Muscle layer of duodenum (tissue), 2 donors: ENCODE results near the gene MOGAT3.
"Not testable (repeated sequence)": the region's sequence is repeated elsewhere in the genome, so short reads cannot be mapped to it uniquely, and the experiment has no call there.

Experiments used
- H3K27ac ChIP-seq: one replicate; pipeline ENCODE4 v1.7.0; 2013; ENCODE audit warnings: mild to moderate bottlenecking, low read length
- H3K27me3 ChIP-seq: one replicate; pipeline ENCODE4 v1.7.0; 2013; ENCODE audit warnings: low read depth, mild to moderate bottlenecking, control low read depth, low read length
- H3K36me3 ChIP-seq, 2 donors: one replicate each; pipeline ENCODE4 v1.7.0; 2013; ENCODE audit warnings: low read length in 2 of 2, control low read depth in 1 of 2, mild to moderate bottlenecking in 1 of 2; ENCODE audit not compliant: insufficient read depth in 2 of 2, control insufficient read depth in 1 of 2
- H3K4me1 ChIP-seq, 2 donors: one replicate each; pipeline ENCODE4 v1.7.0; 2013; ENCODE audit warnings: low read length in 2 of 2, mild to moderate bottlenecking in 2 of 2, control low read depth in 1 of 2, moderate library complexity in 1 of 2; ENCODE audit not compliant: insufficient read depth in 2 of 2, control insufficient read depth in 1 of 2
- H3K4me3 ChIP-seq, 2 donors: one replicate each; pipeline ENCODE4 v1.7.0; 2013; ENCODE audit warnings: low read length in 2 of 2, low read depth in 1 of 2, mild to moderate bottlenecking in 1 of 2
- H3K9me3 ChIP-seq, 2 donors: one replicate each; pipeline ENCODE4 v1.7.0; 2013; ENCODE audit warnings: low read length in 2 of 2, control low read depth in 1 of 2, mild to moderate bottlenecking in 1 of 2; ENCODE audit not compliant: control insufficient read depth in 1 of 2
- donor health status: healthy.

MOGAT3 gene

GRCh38 chr7:101212014-101212413, 11.2 kb upstream of the MOGAT3 start:
- Histone ChIP-seq H3K27ac (no peak overlapping the region), H3K36me3 (peaks cover 12 to 62% of the 10 kb centered on the region in 2 donors), H3K4me3 (no peak overlapping the region), H3K9me3 (no peaks in the 10 kb centered on the region), H3K27me3 (no peaks in the 10 kb centered on the region), H3K4me1 (peaks cover 0 to 12% of the 10 kb centered on the region in 2 donors)

GRCh38 chr7:101211501-101211900, 10.7 kb upstream of the MOGAT3 start:
- no peak overlapping the region for H3K27ac ChIP-seq
- H3K4me1 ChIP-seq = peaks cover 0 to 9% of the 10 kb centered on the region in 2 donors
- no peak overlapping the region for H3K4me3 ChIP-seq
- no peaks in the 10 kb centered on the region for H3K9me3 ChIP-seq
- H3K36me3 ChIP-seq = peaks cover 12 to 65% of the 10 kb centered on the region in 2 donors
- H3K27me3 ChIP-seq = no peaks in the 10 kb centered on the region

- H3K27me3 ChIP-seq = no peaks in the 10 kb centered on the region
- no peak overlapping the region for H3K27ac ChIP-seq
- peaks cover 12 to 70% of the 10 kb centered on the region in 2 donors for H3K36me3 ChIP-seq
These were observed 9.3 kb upstream of the MOGAT3 start for GRCh38 chr7:101210143-101210542.

GRCh38 chr7:101208794-101209193, 8.0 kb upstream of the MOGAT3 start:
- Histone ChIP-seq H3K9me3 (no peaks in the 10 kb centered on the region), H3K4me3 (no peak overlapping the region), H3K36me3 (peaks cover 7 to 65% of the 10 kb centered on the region in 2 donors), H3K4me1 (no peaks in the 10 kb centered on the region), H3K27me3 (no peaks in the 10 kb centered on the region), H3K27ac (no peak overlapping the region)

More at GRCh38 chr7:101210143-101210542, 9.3 kb upstream of the MOGAT3 start:
- no peaks in the 10 kb centered on the region for H3K9me3 ChIP-seq
- H3K4me3 ChIP-seq = no peak overlapping the region
- no peaks in the 10 kb centered on the region for H3K4me1 ChIP-seq

- Histone ChIP-seq H3K27ac (no peak overlapping the region), H3K36me3 (peaks cover 7 to 61% of the 10 kb centered on the region in 2 donors), H3K9me3 (no peaks in the 10 kb centered on the region), H3K4me1 (no peaks in the 10 kb centered on the region), H3K27me3 (no peaks in the 10 kb centered on the region), H3K4me3 (no peak overlapping the region)
These were observed 6.6 kb upstream of the MOGAT3 start for GRCh38 chr7:101207459-101207858.

GRCh38 chr7:101206665-101207042, 5.8 kb upstream of the MOGAT3 start:
- H3K27ac ChIP-seq = no peak overlapping the region
- peaks cover 7 to 53% of the 10 kb centered on the region in 2 donors for H3K36me3 ChIP-seq
- H3K4me3 ChIP-seq = no peak overlapping the region
- no peaks in the 10 kb centered on the region for H3K9me3 ChIP-seq
- H3K4me1 ChIP-seq = peaks cover 0 to 8% of the 10 kb centered on the region in 2 donors
- H3K27me3 ChIP-seq = peaks cover 5% of the 10 kb centered on the region

GRCh38 chr7:101205901-101206664, 5.2 kb upstream of the MOGAT3 start:
- Histone ChIP-seq H3K4me3 (no peak overlapping the region), H3K27ac (no peak overlapping the region), H3K36me3 (peaks cover 7 to 49% of the 10 kb centered on the region in 2 donors), H3K9me3 (no peaks in the 10 kb centered on the region), H3K4me1 (peaks cover 0 to 9% of the 10 kb centered on the region in 2 donors), H3K27me3 (peaks cover 5% of the 10 kb centered on the region)

GRCh38 chr7:101203740-101204738, 3.2 kb upstream of the MOGAT3 start:
- not testable (repeated sequence) for H3K4me1 ChIP-seq, H3K4me3 ChIP-seq, H3K9me3 ChIP-seq, H3K27ac ChIP-seq
- H3K36me3 ChIP-seq = peaks cover 0 to 32% of the 10 kb centered on the region in 2 donors
- H3K27me3 ChIP-seq = peaks cover 14% of the 10 kb centered on the region

- Histone ChIP-seq H3K4me1 (peaks cover 0 to 9% of the 10 kb centered on the region in 2 donors), H3K36me3 (peaks cover 0 to 17% of the 10 kb centered on the region in 2 donors), H3K4me3 (no peak overlapping the region), H3K27ac (no peak overlapping the region), H3K27me3 (peaks cover 14% of the 10 kb centered on the region), H3K9me3 (no peaks in the 10 kb centered on the region)
These were observed 1.7 kb upstream of the MOGAT3 start for GRCh38 chr7:101202603-101202918.

- Histone ChIP-seq H3K9me3 (no peaks in the 10 kb centered on the region), H3K36me3 (peaks cover 0 to 12% of the 10 kb centered on the region in 2 donors), H3K27ac (no peak overlapping the region), H3K4me1 (peaks cover 0 to 9% of the 10 kb centered on the region in 2 donors), H3K4me3 (peak overlapping the region in 1 of 2 donors; percentile 23), H3K27me3 (peaks cover 14% of the 10 kb centered on the region)
These were observed 1.1 kb upstream of the MOGAT3 start for GRCh38 chr7:101201695-101202602.
